ENCODE data around the gene FOXA1.

DNA sequence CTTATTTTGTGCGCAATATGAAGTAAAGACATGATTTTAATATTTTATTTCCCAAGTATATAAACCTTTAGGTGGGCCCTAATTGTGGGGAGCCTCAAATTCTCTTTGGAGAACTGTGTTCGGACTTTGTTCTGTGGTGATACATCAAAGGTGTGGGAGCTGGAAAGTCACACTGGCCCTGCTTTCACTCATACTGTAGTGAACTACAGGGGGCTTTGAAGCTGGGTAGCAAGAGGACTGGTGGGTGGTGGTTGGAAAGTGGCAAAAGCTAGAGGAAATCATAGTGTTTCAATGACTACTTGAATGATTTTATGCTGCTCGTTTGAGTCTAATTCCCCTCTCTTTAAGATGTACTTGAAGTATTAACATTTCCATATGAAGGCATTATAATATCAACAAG lies 13.6 kb upstream of the FOXA1 start:
- no peak for TF ChIP-seq POLR2A (IDR thresholded peaks at IDR 0.05)
- TF ChIP-seq, protein P1, sequence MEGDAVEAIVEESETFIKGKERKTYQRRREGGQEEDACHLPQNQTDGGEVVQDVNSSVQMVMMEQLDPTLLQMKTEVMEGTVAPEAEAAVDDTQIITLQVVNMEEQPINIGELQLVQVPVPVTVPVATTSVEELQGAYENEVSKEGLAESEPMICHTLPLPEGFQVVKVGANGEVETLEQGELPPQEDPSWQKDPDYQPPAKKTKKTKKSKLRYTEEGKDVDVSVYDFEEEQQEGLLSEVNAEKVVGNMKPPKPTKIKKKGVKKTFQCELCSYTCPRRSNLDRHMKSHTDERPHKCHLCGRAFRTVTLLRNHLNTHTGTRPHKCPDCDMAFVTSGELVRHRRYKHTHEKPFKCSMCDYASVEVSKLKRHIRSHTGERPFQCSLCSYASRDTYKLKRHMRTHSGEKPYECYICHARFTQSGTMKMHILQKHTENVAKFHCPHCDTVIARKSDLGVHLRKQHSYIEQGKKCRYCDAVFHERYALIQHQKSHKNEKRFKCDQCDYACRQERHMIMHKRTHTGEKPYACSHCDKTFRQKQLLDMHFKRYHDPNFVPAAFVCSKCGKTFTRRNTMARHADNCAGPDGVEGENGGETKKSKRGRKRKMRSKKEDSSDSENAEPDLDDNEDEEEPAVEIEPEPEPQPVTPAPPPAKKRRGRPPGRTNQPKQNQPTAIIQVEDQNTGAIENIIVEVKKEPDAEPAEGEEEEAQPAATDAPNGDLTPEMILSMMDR (IDR thresholded peaks at IDR 0.05 in 4 of 5, conservative IDR thresholded peaks at IDR 0.05 in 1 of 5): no peak

Data from gastrocnemius medialis (tissue), 4 donors.